ENCODE results near the gene WNT1. TPM values are rescaled to one million over a fixed set of nuclear protein-coding genes. Genes with fewer than 3 reads are reported as not detected.
A peak's percentile ranks its signal among the peaks of the same experiment; 100 is the strongest.

The WNT1 gene
- total and polyA plus RNA-seq, 10 of the 15 experiments (the other 5 are each of a cell fraction or from before 2014, with no cell fraction given) = not detected

DNA sequence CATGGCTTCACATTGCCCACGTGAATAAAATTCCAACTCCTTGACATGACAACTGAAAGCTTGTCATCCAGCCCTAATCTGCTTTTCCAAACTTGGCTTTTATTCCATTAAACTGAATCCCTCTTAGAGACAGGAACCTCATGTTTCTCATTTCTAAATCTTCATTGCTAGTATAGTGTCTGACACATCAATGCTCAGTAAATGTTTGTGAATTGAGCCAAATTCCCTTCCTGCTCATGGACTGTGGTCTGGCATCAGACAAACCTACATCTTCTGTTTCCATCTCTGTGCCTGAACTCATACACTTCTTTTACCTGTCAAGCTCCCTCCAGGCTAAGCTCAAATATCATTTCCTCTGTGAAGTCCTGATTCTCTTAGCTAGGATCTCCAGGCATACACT lies 48.6 kb upstream of the WNT1 start:
- ChIA-PET SMC1A (ENCODE audit: uncharacterized antibody, unreplicated experiment) (interaction anchor here (0.6 to 1.6 kb wide), 8 partner anchors 18 to 76 kb away, joined by 3 to 7 read pairs (median 3); partner anchors contain the start of gene RND1), RAD21 (ENCODE audit: unreplicated experiment) (interaction anchor here (1.0 to 1.3 kb wide), 4 partner anchors 59 to 77 kb away, joined by 3 to 9 read pairs (median 4); partner anchors contain the start of gene DDX23), CTCF (interaction anchor here (0.8 to 3.5 kb wide), 16 partner anchors 11 to 116 kb away, joined by 3 to 14 read pairs (median 4); partner anchors contain the start of gene ARF3), POLR2A (interaction anchor here (1.1 kb wide), 1 partner anchor 73 kb away, joined by 3 read pairs; no protein-coding TSS in a partner anchor)
- TF ChIP-seq SREBF2 (IDR thresholded peaks at IDR 0.05; ENCODE audit: low read length) (no peak), JUNB (IDR thresholded peaks at IDR 0.05) (no peak), FOS (IDR thresholded peaks at IDR 0.05; ENCODE audit: borderline replicate concordance, extremely low read depth, insufficient read length) (no peak), ETV6 (conservative IDR thresholded peaks at IDR 0.05 in 1 of 2, IDR thresholded peaks at IDR 0.05 in 1 of 2; ENCODE audit: borderline replicate concordance in 1 of 2, low read depth in 1 of 2) (no peak)
- Histone ChIP-seq H3K27ac (ENCODE audit: control insufficient read depth, insufficient read depth) (no peak overlapping the region), H3K9me3 (replicated peaks; ENCODE audit: control insufficient read depth, insufficient read depth, low read length) (no peaks in the 10 kb centered on the region), H2AFZ (ENCODE audit: control insufficient read depth, low read depth, low read length) (no peak overlapping the region), H3K4me1 (ENCODE audit: control insufficient read depth, insufficient read depth, low read length) (peaks cover 9% of the 10 kb centered on the region), H4K20me1 (ENCODE audit: control insufficient read depth, insufficient read depth) (no peaks in the 10 kb centered on the region), H3K4me3 (no peak overlapping the region), H3K27me3 (replicated peaks in 1 of 2; ENCODE audit: control insufficient read depth in 2 of 2, insufficient read depth in 2 of 2, low read length in 1 of 2) (no peaks in the 10 kb centered on the region), H3K79me2 (ENCODE audit: control insufficient read depth, insufficient read depth, low read length) (peaks cover 5% of the 10 kb centered on the region), H3K36me3 (ENCODE audit: control insufficient read depth in 2 of 2, insufficient read depth in 2 of 2, low read length in 1 of 2) (peaks cover 6 to 7% of the 10 kb centered on the region in 2 experiments; a peak in 3 of 4 replicates), H3K9ac (ENCODE audit: control insufficient read depth, insufficient read depth, low read length) (no peak overlapping the region), H3K4me2 (ENCODE audit: control insufficient read depth, insufficient read depth) (no peak overlapping the region)
- 100% methylated on average over 1 of the region's 1 CpG for WGBS (ENCODE audit: insufficient coverage, insufficient replicate concordance, low lambda C conversion rate, missing lambda C conversion rate)
- DNase-seq (ENCODE audit: low read depth, low spot score) = no peak
- in situ Hi-C loops (cut with MboI) = no loop called here
- intact Hi-C loops (cut with micrococcal nuclease; ENCODE audit: unreplicated experiment) = no loop called here
- ATAC-seq = no peak
- BruUV-seq (replicated peaks) = TSS peak; percentile 26
- no peak for FAIRE-seq

DNA sequence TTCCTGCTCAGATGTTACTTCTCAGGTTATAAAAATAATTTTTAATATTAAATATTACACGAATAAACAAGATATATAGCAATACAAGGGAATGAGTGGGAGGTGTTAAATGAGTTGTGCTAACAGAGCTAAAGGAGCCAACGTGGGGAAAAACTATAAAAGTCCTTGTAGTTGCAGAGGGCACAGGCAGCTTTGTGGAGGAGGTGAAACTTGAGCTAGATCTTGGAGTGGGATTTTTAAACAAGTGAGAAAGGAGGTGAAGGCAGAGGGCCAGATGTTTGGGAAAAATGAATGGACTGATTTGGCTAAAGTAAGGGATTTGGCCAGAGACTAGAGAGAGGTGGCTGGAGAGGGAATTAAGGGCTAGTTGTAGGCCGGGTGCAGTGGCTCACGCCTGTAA lies 47.6 kb upstream of the WNT1 start:
- DNase-seq (ENCODE audit: low read depth, low spot score) (no peak), FAIRE-seq (no peak), ATAC-seq (no peak)
- H3K9me3 ChIP-seq (replicated peaks; ENCODE audit: control insufficient read depth, insufficient read depth, low read length) = no peaks in the 10 kb centered on the region
- H3K9ac ChIP-seq (ENCODE audit: control insufficient read depth, insufficient read depth, low read length) = no peak overlapping the region
- no peak overlapping the region for H3K4me3 ChIP-seq
- 73% methylated on average over 4 of the region's 4 CpGs for whole genome bisulfite sequencing (ENCODE audit: insufficient coverage, insufficient replicate concordance, low lambda C conversion rate, missing lambda C conversion rate)
- peaks cover 8 to 9% of the 10 kb centered on the region in 2 experiments for H3K36me3 ChIP-seq (ENCODE audit: control insufficient read depth in 2 of 2, insufficient read depth in 2 of 2, low read length in 1 of 2)
- H3K4me2 ChIP-seq (ENCODE audit: control insufficient read depth, insufficient read depth) = no peak overlapping the region
- POLR2A ChIA-PET = interaction anchor here (0.6 kb wide), 1 partner anchor 474 kb away, joined by 4 read pairs; no protein-coding TSS in a partner anchor
- no peak overlapping the region for H2AFZ ChIP-seq (ENCODE audit: control insufficient read depth, low read depth, low read length)
- H3K27me3 ChIP-seq (replicated peaks in 1 of 2; ENCODE audit: control insufficient read depth in 2 of 2, insufficient read depth in 2 of 2, low read length in 1 of 2) = no peaks in the 10 kb centered on the region
- SMC1A ChIA-PET (ENCODE audit: uncharacterized antibody, unreplicated experiment) = interaction anchor here (1.0 to 1.6 kb wide), 6 partner anchors 25 to 77 kb away, joined by 3 to 7 read pairs (median 4); partner anchors contain the start of gene RND1
- in situ Hi-C loops (cut with MboI) (no loop called here), intact Hi-C loops (cut with micrococcal nuclease; ENCODE audit: unreplicated experiment) (no loop called here)
- RAD21 ChIA-PET (ENCODE audit: unreplicated experiment) = interaction anchor here (1.1 to 1.3 kb wide), 2 partner anchors 58 to 78 kb away, joined by 6 to 9 read pairs; partner anchors contain the start of gene DDX23
- no peak overlapping the region for H3K27ac ChIP-seq (ENCODE audit: control insufficient read depth, insufficient read depth)
- H4K20me1 ChIP-seq (ENCODE audit: control insufficient read depth, insufficient read depth) = no peaks in the 10 kb centered on the region
- peaks cover 9% of the 10 kb centered on the region for H3K4me1 ChIP-seq (ENCODE audit: control insufficient read depth, insufficient read depth, low read length)
- BruUV-seq (replicated peaks) = no TSS peak
- no peaks in the 10 kb centered on the region for H3K79me2 ChIP-seq (ENCODE audit: control insufficient read depth, insufficient read depth, low read length)
- CTCF ChIA-PET = interaction anchor here (0.9 to 3.5 kb wide), 12 partner anchors 9 to 117 kb away, joined by 3 to 14 read pairs (median 5); a partner anchor contains a TSS
- no peak for TF ChIP-seq ZBED1 (IDR thresholded peaks at IDR 0.05; ENCODE audit: borderline replicate concordance)
- no peak for TF ChIP-seq SUZ12 (IDR thresholded peaks at IDR 0.05; ENCODE audit: unreplicated experiment)
- TF ChIP-seq SRF (IDR thresholded peaks at IDR 0.05; ENCODE audit: low read depth in 2 of 2, low read length in 2 of 2) = no peak
- no peak for TF ChIP-seq ETV6 (conservative IDR thresholded peaks at IDR 0.05 in 1 of 2, IDR thresholded peaks at IDR 0.05 in 1 of 2; ENCODE audit: borderline replicate concordance in 1 of 2, low read depth in 1 of 2)
- no peak for TF ChIP-seq BCL11A (IDR thresholded peaks at IDR 0.05; ENCODE audit: low read depth, low read length)
- TF ChIP-seq HDGF (IDR thresholded peaks at IDR 0.05) = no peak
- no peak for TF ChIP-seq TARDBP (IDR thresholded peaks at IDR 0.05; ENCODE audit: borderline replicate concordance)
- TF ChIP-seq, protein P1, sequence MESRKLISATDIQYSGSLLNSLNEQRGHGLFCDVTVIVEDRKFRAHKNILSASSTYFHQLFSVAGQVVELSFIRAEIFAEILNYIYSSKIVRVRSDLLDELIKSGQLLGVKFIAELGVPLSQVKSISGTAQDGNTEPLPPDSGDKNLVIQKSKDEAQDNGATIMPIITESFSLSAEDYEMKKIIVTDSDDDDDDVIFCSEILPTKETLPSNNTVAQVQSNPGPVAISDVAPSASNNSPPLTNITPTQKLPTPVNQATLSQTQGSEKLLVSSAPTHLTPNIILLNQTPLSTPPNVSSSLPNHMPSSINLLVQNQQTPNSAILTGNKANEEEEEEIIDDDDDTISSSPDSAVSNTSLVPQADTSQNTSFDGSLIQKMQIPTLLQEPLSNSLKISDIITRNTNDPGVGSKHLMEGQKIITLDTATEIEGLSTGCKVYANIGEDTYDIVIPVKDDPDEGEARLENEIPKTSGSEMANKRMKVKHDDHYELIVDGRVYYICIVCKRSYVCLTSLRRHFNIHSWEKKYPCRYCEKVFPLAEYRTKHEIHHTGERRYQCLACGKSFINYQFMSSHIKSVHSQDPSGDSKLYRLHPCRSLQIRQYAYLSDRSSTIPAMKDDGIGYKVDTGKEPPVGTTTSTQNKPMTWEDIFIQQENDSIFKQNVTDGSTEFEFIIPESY (IDR thresholded peaks at IDR 0.05) = no peak
- TF ChIP-seq NBN (IDR thresholded peaks at IDR 0.05) = no peak

Measured in GM12878 (cell line).